22Rv1 (cell line): ENCODE data around the gene FBXL3.
A peak's percentile ranks its signal among the peaks of the same experiment; 100 is the strongest.

ENCODE experiments used
- H3K27ac ChIP-seq: fragments of 450-650 bp; 2 replicates; pipeline ENCODE4 v1.5.1; 2017
- CTCF ChIP-seq: fragments of 450-650 bp; IDR thresholded peaks from 2 replicates; pipeline ENCODE4 v1.5.1; 2017; ENCODE audit warnings: mild to moderate bottlenecking
- ZFX ChIP-seq: fragments of 450-650 bp; IDR thresholded peaks from 2 replicates; pipeline ENCODE4 v1.6.1; 2017; ENCODE audit warnings: antibody characterized with exemption, borderline replicate concordance

Gene FBXL3

GRCh38 chr13:77000475-77000874 is 26.5 kb downstream of the FBXL3 start:
- no peak overlapping the region for H3K27ac ChIP-seq
- TF ChIP-seq ZFX (no peak), CTCF (no peak)

- no peak overlapping the region for H3K27ac ChIP-seq
- TF ChIP-seq ZFX (no peak), CTCF (no peak)
Measured at GRCh38 chr13:76994281-76994680, 32.7 kb downstream of the FBXL3 start.

- TF ChIP-seq CTCF = no peak
- TF ChIP-seq ZFX = no peak
- no peak overlapping the region for H3K27ac ChIP-seq
Measured at GRCh38 chr13:76993473-76993872, 33.5 kb downstream of the FBXL3 start.

- H3K27ac ChIP-seq = no peak overlapping the region
- TF ChIP-seq ZFX (no peak), CTCF (no peak)
Measured at GRCh38 chr13:76993021-76993420, 33.9 kb downstream of the FBXL3 start.

- TF ChIP-seq ZFX = no peak
- TF ChIP-seq CTCF = no peak
- H3K27ac ChIP-seq = peak overlapping the region; percentile 55
Measured at GRCh38 chr13:76992548-76993001, 34.4 kb downstream of the FBXL3 start.

- TF ChIP-seq ZFX (no peak), CTCF (no peak)
- peak within 1 kb of the TSS; percentile 55 for H3K27ac ChIP-seq
Measured at GRCh38 chr13:76991796-76992547, 35.0 kb downstream of the FBXL3 start, which contains the start of gene CLN5. CLN5 (plus strand) TSS chr13:76992081; CDS start chr13:76992099, 18 bp downstream.

- H3K27ac ChIP-seq = peak overlapping the region; percentile 55
- TF ChIP-seq CTCF = no peak
- TF ChIP-seq ZFX = no peak
Measured at GRCh38 chr13:76991432-76991795, 35.5 kb downstream of the FBXL3 start.
